Stomach (tissue), 4 donors: ENCODE results near the gene XPO5.

Experiments used
- EP300 ChIP-seq: sonication (generic); formaldehyde crosslinking; IDR thresholded peaks from one replicate; pipeline ENCODE4 v1.6.1; 2017; ENCODE audit warnings: antibody characterized with exemption
- POLR2AphosphoS5 ChIP-seq, 3 donors: sonication (generic); formaldehyde crosslinking; IDR thresholded peaks; one replicate each; pipeline ENCODE4 v1.6.1; 2016; ENCODE audit warnings: antibody characterized with exemption in 3 of 3
- TF ChIP-seq, protein P1 (sequence below), 7 experiments: fragments of 450-650 bp in 4 of 7; fragments of 200-600 bp in 3 of 7; sonication (generic) in 3 of 7; IDR thresholded peaks; one replicate each; pipeline ENCODE4 v1.5.1; 2016 to 2019; ENCODE audit warnings: antibody characterized with exemption in 7 of 7, control low read depth in 2 of 7, mild to moderate bottlenecking in 1 of 7

DNA sequence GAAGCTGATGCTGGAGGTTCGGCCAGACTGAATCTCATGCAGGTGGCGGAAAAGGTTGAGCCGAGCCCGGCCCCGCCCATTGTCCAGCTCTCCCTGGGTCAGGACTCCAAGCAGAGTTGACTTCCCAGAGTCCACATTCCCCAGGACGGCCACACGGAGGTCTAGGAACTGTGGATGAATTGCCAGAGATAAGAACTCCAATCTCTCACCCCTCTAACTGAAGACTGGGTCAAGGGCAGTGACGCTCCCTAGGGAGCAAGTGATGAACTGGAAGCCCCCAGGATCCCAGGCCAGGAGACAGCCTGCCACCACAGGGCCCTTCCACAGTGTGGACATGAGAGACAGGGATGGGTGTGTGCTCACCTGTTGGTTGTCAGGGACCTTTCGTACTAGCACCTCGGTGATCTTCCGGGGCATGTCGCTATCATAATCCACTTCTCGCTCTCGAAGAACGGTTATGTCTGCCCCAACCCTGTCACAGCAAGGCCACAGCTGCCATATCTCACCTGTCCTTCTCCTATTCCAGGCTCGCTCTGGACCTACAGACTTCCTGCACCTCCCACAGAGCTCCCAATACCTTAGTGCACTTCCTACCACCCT lies 49.7 kb upstream of the XPO5 start:
- TF ChIP-seq, protein P1, sequence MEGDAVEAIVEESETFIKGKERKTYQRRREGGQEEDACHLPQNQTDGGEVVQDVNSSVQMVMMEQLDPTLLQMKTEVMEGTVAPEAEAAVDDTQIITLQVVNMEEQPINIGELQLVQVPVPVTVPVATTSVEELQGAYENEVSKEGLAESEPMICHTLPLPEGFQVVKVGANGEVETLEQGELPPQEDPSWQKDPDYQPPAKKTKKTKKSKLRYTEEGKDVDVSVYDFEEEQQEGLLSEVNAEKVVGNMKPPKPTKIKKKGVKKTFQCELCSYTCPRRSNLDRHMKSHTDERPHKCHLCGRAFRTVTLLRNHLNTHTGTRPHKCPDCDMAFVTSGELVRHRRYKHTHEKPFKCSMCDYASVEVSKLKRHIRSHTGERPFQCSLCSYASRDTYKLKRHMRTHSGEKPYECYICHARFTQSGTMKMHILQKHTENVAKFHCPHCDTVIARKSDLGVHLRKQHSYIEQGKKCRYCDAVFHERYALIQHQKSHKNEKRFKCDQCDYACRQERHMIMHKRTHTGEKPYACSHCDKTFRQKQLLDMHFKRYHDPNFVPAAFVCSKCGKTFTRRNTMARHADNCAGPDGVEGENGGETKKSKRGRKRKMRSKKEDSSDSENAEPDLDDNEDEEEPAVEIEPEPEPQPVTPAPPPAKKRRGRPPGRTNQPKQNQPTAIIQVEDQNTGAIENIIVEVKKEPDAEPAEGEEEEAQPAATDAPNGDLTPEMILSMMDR (IDR thresholded peaks at IDR 0.05) = no peak
- TF ChIP-seq POLR2AphosphoS5 (IDR thresholded peaks at IDR 0.05) = no peak
- TF ChIP-seq EP300 = no peak
